HL-60/S4 treated with retinoic acid at 250 ng/mL for 4 days and 3 days (cell line): Measurements from ENCODE around the gene KLC3.

Experiments used
- in situ Hi-C: fragments of 300-500 bp; cut with MboI; formaldehyde crosslinking; loops from 2 replicates; pipeline ENCODE4 v1.7.0; 2022; ENCODE audit warnings: low sequenced_read_pairs

The KLC3 gene

GRCh38 chr19:45347570-45348366 is 7.2 kb downstream of the KLC3 start:
- in situ Hi-C loops = no loop called here

- in situ Hi-C loops = no loop called here
These were observed 8.0 kb downstream of the KLC3 start for GRCh38 chr19:45348367-45349125.

- in situ Hi-C loops = no loop called here
These were observed 8.5 kb downstream of the KLC3 start for GRCh38 chr19:45349126-45349415.

GRCh38 chr19:45349430-45349941 is 8.9 kb downstream of the KLC3 start:
- in situ Hi-C loops = no loop called here

- in situ Hi-C loops = no loop called here
These were observed 10.0 kb downstream of the KLC3 start for GRCh38 chr19:45350477-45351058.

GRCh38 chr19:45351401-45351952 is 10.9 kb downstream of the KLC3 start:
- in situ Hi-C loops = no loop called here

GRCh38 chr19:45352062-45352461 is 11.5 kb downstream of the KLC3 start:
- in situ Hi-C loops = no loop called here

- in situ Hi-C loops = no loop called here
These were observed 11.9 kb downstream of the KLC3 start for GRCh38 chr19:45352471-45352870.

GRCh38 chr19:45352914-45353796 is 12.6 kb downstream of the KLC3 start:
- in situ Hi-C loops = no loop called here

GRCh38 chr19:45354241-45354842 is 13.8 kb downstream of the KLC3 start:
- in situ Hi-C loops = no loop called here

GRCh38 chr19:45355402-45355801 is 14.9 kb downstream of the KLC3 start:
- in situ Hi-C loops = no loop called here

GRCh38 chr19:45355910-45356309 is 15.4 kb downstream of the KLC3 start:
- in situ Hi-C loops = no loop called here

GRCh38 chr19:45356760-45357444 is 16.4 kb downstream of the KLC3 start:
- in situ Hi-C loops = no loop called here

GRCh38 chr19:45357445-45357783 is 16.9 kb downstream of the KLC3 start:
- in situ Hi-C loops = no loop called here

- in situ Hi-C loops = no loop called here
These were observed 17.8 kb downstream of the KLC3 start for GRCh38 chr19:45358213-45358792.

GRCh38 chr19:45361608-45362007 is 21.1 kb downstream of the KLC3 start:
- in situ Hi-C loops = no loop called here

- in situ Hi-C loops = no loop called here
These were observed 21.7 kb downstream of the KLC3 start for GRCh38 chr19:45362291-45362690.

GRCh38 chr19:45363861-45364459 is 23.4 kb downstream of the KLC3 start:
- in situ Hi-C loops = no loop called here

- in situ Hi-C loops = no loop called here
These were observed 24.1 kb downstream of the KLC3 start for GRCh38 chr19:45364696-45365095.
